H1 (cell line): ENCODE measurements around the gene CRYBB1. TPM values are rescaled to one million over a fixed set of nuclear protein-coding genes. Genes with fewer than 3 reads are reported as not detected.

Experiments
- CTCF ChIA-PET: fragments of 300-600 bp; sonication (Branson Sonifier 250); formaldehyde crosslinking; loops from one replicate; lab custom pipeline; 2021; ENCODE audit not compliant: partially characterized antibody; lab: Charles Lee
- POLR2A ChIA-PET: fragments of 300-600 bp; sonication (Branson Sonifier 250); formaldehyde crosslinking; loops from one replicate; lab custom pipeline; 2021; ENCODE audit warnings: inconsistent platforms; ENCODE audit not compliant: partially characterized antibody; lab: Charles Lee
- DNase-seq, 2 experiments: peaks; one replicate each; pipeline versions ENCODE4 v3.0.0 to v3.0.0-alpha.2; 2010 to 2022; ENCODE audit warnings: low spot score in 2 of 2, low read depth in 1 of 2, mixed read lengths in 1 of 2
- FAIRE-seq: peaks from 2 replicates; lab custom pipeline; 2011; peaks lifted over from hg19 to GRCh38; lab: Jason Lieb, UNC
- H2AFZ ChIP-seq: 2 replicates; pipeline ENCODE4 v1.8.1; 2012; ENCODE audit warnings: low read length, inconsistent platforms
- H2AK5ac ChIP-seq: 2 replicates; pipeline ENCODE4 v1.6.1; 2013; ENCODE audit warnings: low read depth, low read length
- H2BK120ac ChIP-seq: replicated peaks from 2 replicates; pipeline ENCODE3; 2013; ENCODE audit warnings: low read depth, low read length, inconsistent platforms
- H2BK12ac ChIP-seq: 2 replicates; pipeline ENCODE4 v1.6.1; 2013; ENCODE audit warnings: low read depth, low read length
- H2BK15ac ChIP-seq: 2 replicates; pipeline ENCODE4 v1.6.1; 2013; ENCODE audit warnings: low read length
- H2BK20ac ChIP-seq: 2 replicates; pipeline ENCODE4 v1.6.1; 2013; ENCODE audit warnings: low read length
- H2BK5ac ChIP-seq: 2 replicates; pipeline ENCODE4 v1.6.1; 2013; ENCODE audit warnings: low read depth, low read length
- H3K14ac ChIP-seq: 2 replicates; pipeline ENCODE4 v1.6.1; 2013; ENCODE audit warnings: inconsistent platforms; ENCODE audit not compliant: insufficient read length
- H3K18ac ChIP-seq: 2 replicates; pipeline ENCODE4 v1.6.1; 2013; ENCODE audit warnings: low read length; ENCODE audit errors: extremely low read depth
- H3K23ac ChIP-seq: 2 replicates; pipeline ENCODE4 v1.6.1; 2013; ENCODE audit warnings: inconsistent platforms; ENCODE audit not compliant: insufficient read length
- H3K23me2 ChIP-seq: 2 replicates; pipeline ENCODE4 v1.6.1; 2013; ENCODE audit warnings: low read depth, low read length
- H3K27ac ChIP-seq: 2 replicates; pipeline ENCODE4 v1.6.1; 2011; ENCODE audit warnings: low read depth, low read length, inconsistent platforms
- H3K27me3 ChIP-seq, 4 experiments: replicated peaks in 1 of 4; 1 replicate in 1 of 4; 2 replicates in 3 of 4; pipeline versions ENCODE4 v1.6.1 to v1.8.1; 2011 to 2013; ENCODE audit warnings: low read length in 3 of 4, mild to moderate bottlenecking in 3 of 4, inconsistent platforms in 2 of 4, mixed read lengths in 2 of 4, moderate library complexity in 1 of 4; ENCODE audit not compliant: control insufficient read depth in 3 of 4, insufficient read depth in 3 of 4; ENCODE audit errors: extremely low read depth in 1 of 4
- H3K36me3 ChIP-seq, 4 experiments: 2 replicates each; pipeline versions ENCODE4 v1.6.1 to v1.8.1; 2011 to 2013; ENCODE audit warnings: mild to moderate bottlenecking in 4 of 4, low read length in 3 of 4, moderate library complexity in 2 of 4, control low read depth in 1 of 4, inconsistent platforms in 1 of 4; ENCODE audit not compliant: insufficient read depth in 4 of 4, control insufficient read depth in 2 of 4
- H3K4ac ChIP-seq: replicated peaks from 2 replicates; pipeline ENCODE3; 2013; ENCODE audit warnings: low read length, low read depth, mixed read lengths, inconsistent platforms; ENCODE audit not compliant: insufficient read length
- H3K4me1 ChIP-seq, 4 experiments: replicated peaks in 1 of 4; 1 replicate in 1 of 4; 2 replicates in 3 of 4; pipeline versions ENCODE4 v1.6.1 to v1.8.1; 2011 to 2013; ENCODE audit warnings: low read length in 3 of 4, inconsistent platforms in 2 of 4, mixed read lengths in 1 of 4; ENCODE audit not compliant: insufficient read depth in 4 of 4, control insufficient read depth in 3 of 4
- H3K4me2 ChIP-seq, 2 experiments: 2 replicates each; pipeline versions ENCODE4 v1.6.1 to v1.8.1; 2011 to 2013; ENCODE audit warnings: low read depth in 2 of 2, low read length in 2 of 2, control low read depth in 1 of 2, inconsistent platforms in 1 of 2, mild to moderate bottlenecking in 1 of 2; ENCODE audit not compliant: insufficient read depth in 1 of 2
- H3K4me3 ChIP-seq, 4 experiments: fragments of 200-600, 300-600 bp in 1 of 4; sonication (generic), shearing (Covaris generic), sonication (Bioruptor Twin) in 1 of 4; 2 replicates each; pipeline versions ENCODE4 v1.5.1 to v1.8.1; 2011 to 2016; ENCODE audit warnings: low read length in 4 of 4, low read depth in 3 of 4, control low read depth in 2 of 4, inconsistent platforms in 2 of 4, mild to moderate bottlenecking in 2 of 4, mixed read lengths in 1 of 4, moderate library complexity in 1 of 4; ENCODE audit not compliant: insufficient read depth in 2 of 4; ENCODE audit errors: extremely low read depth in 1 of 4
- H3K56ac ChIP-seq: replicated peaks from 2 replicates; pipeline ENCODE3; 2013; ENCODE audit warnings: low read depth, mild to moderate bottlenecking, mixed read lengths, low read length, inconsistent platforms; ENCODE audit not compliant: insufficient read length
- H3K79me1 ChIP-seq: 2 replicates; pipeline ENCODE4 v1.6.1; 2013; ENCODE audit warnings: low read depth, low read length, control low read depth
- H3K79me2 ChIP-seq, 2 experiments: 2 replicates each; pipeline versions ENCODE4 v1.6.1 to v1.8.1; 2012 to 2013; ENCODE audit warnings: low read length in 2 of 2, mild to moderate bottlenecking in 2 of 2, inconsistent platforms in 1 of 2; ENCODE audit not compliant: insufficient read depth in 2 of 2, control insufficient read depth in 1 of 2
- H3K9ac ChIP-seq, 4 experiments: replicated peaks in 1 of 4; 1 replicate in 1 of 4; 2 replicates in 3 of 4; pipeline versions ENCODE4 v1.6.1 to v1.8.1; 2011 to 2013; ENCODE audit warnings: low read depth in 3 of 4, low read length in 3 of 4, control low read depth in 2 of 4, mild to moderate bottlenecking in 2 of 4, moderate library complexity in 2 of 4, inconsistent platforms in 1 of 4; ENCODE audit errors: extremely low read depth in 1 of 4
- H3K9me3 ChIP-seq, 2 experiments: 2 replicates each; pipeline versions ENCODE4 v1.6.1 to v1.8.1; 2012 to 2013; ENCODE audit warnings: mild to moderate bottlenecking in 2 of 2, moderate library complexity in 2 of 2, control low read depth in 1 of 2, inconsistent platforms in 1 of 2, low read depth in 1 of 2, low read length in 1 of 2, mixed read lengths in 1 of 2; ENCODE audit not compliant: insufficient read depth in 2 of 2
- H4K20me1 ChIP-seq, 2 experiments: replicated peaks in 1 of 2; 2 replicates each; pipeline versions ENCODE3 to v1.8.1; 2011 to 2013; ENCODE audit warnings: inconsistent platforms in 2 of 2, low read length in 2 of 2, mild to moderate bottlenecking in 1 of 2; ENCODE audit not compliant: insufficient read depth in 2 of 2, control insufficient read depth in 1 of 2
- H4K5ac ChIP-seq: 2 replicates; pipeline ENCODE4 v1.6.1; 2013; ENCODE audit warnings: low read length, low read depth, mixed read lengths, inconsistent platforms; ENCODE audit not compliant: insufficient read length
- H4K8ac ChIP-seq: 2 replicates; pipeline ENCODE4 v1.8.0; 2013; ENCODE audit warnings: mild to moderate bottlenecking, moderate library complexity, low read length, inconsistent platforms; ENCODE audit not compliant: insufficient read depth; ENCODE audit errors: extremely low read depth
- H4K91ac ChIP-seq: replicated peaks from 2 replicates; pipeline ENCODE3; 2013; ENCODE audit warnings: low read length, mixed read lengths, inconsistent platforms; ENCODE audit not compliant: insufficient read length
- CBX5 ChIP-seq: fragments of 300-800, 300-1000 bp; sonication (generic); IDR thresholded peaks from 2 replicates; pipeline ENCODE4 v1.7.1; 2016; ENCODE audit warnings: antibody characterized with exemption, low read length, low read depth
- WGBS, 2 experiments: shearing (Covaris generic) in 1 of 2; methylation state at CpG; one replicate each; pipeline versions ENCODE4 v1.1.6 to v1.1.7; 2013 to 2015; ENCODE audit warnings: low lambda C conversion rate in 2 of 2, mixed read lengths in 2 of 2, inconsistent platforms in 1 of 2, low coverage in 1 of 2, missing lambda C conversion rate in 1 of 2; ENCODE audit not compliant: insufficient replicate concordance in 2 of 2, insufficient coverage in 1 of 2, insufficient read length in 1 of 2; ENCODE audit errors: extremely low coverage in 1 of 2, missing lambda C conversion rate in 1 of 2; 5-methylcytosine and 5-hydroxymethylcytosine counted together
- polyA plus RNA-seq, 7 experiments: library from polyadenylated mRNA; depleted of rRNA in 3 of 7; stranded (reverse) in 5 of 7; unstranded in 2 of 7; fragments of >200 nt in 5 of 7; fragments of 200-250 nt in 2 of 7; gene quantifications; 1 replicate in 5 of 7; 2 replicates in 1 of 7; 4 replicates in 1 of 7; pipeline versions ENCODE4 v1.2.1 to v1.2.3, GENCODE V29; 2011 to 2013; ENCODE audit warnings: missing spikeins in 2 of 7, mixed read lengths in 2 of 7
- total RNA-seq: library from RNA; stranded (reverse); fragmentation: NEBNext Ultra II Directional; extraction: Animal tissue kit (Norgen Biotek cat#: 25700); gene quantifications from 2 replicates; pipeline ENCODE4 v1.2.1, GENCODE V29; 2021

CRYBB1 gene
- total and polyA plus RNA-seq, 2 of the 8 experiments (the other 6 are each of a cell fraction or from before 2014, with no cell fraction given), result 1.7 to 6.0 TPM

GRCh38 chr22:26623984-26624383 lies 6.2 kb upstream of the CRYBB1 start:
- Histone ChIP-seq H2BK12ac (no peak overlapping the region), H2BK120ac (no peak overlapping the region), H3K27ac (no peak overlapping the region), H3K56ac (no peak overlapping the region), H3K23me2 (no peaks in the 10 kb centered on the region), H3K4ac (no peak overlapping the region), H3K79me1 (no peaks in the 10 kb centered on the region), H3K4me2 (no peak overlapping the region), H2AK5ac (no peak overlapping the region), H3K18ac (no peak overlapping the region), H4K91ac (no peak overlapping the region), H4K20me1 (no peaks in the 10 kb centered on the region), H3K9ac (no peak overlapping the region), H3K36me3 (no peaks in the 10 kb centered on the region), H3K23ac (no peak overlapping the region), H4K8ac (no peak overlapping the region), H3K14ac (no peak overlapping the region), H2AFZ (no peak overlapping the region), H2BK5ac (no peak overlapping the region), H2BK20ac (no peak overlapping the region), H3K79me2 (no peaks in the 10 kb centered on the region), H4K5ac (no peak overlapping the region), H2BK15ac (no peak overlapping the region), H3K9me3 (peaks cover 0 to 3% of the 10 kb centered on the region in 2 experiments; a peak in 1 of 4 replicates), H3K27me3 (no peaks in the 10 kb centered on the region; a peak in 1 of 7 replicates), H3K4me1 (peaks cover 0 to 3% (median 0%) of the 10 kb centered on the region in 4 experiments; a peak in 2 of 7 replicates), H3K4me3 (no peak overlapping the region)
- ChIA-PET POLR2A (interaction anchor here (0.9 to 1.1 kb wide), 3 partner anchors 10 to 61 kb away, joined by 3 to 4 read pairs (median 3); no protein-coding TSS in a partner anchor), CTCF (interaction anchor here (0.5 to 1.5 kb wide), 7 partner anchors 9 to 108 kb away, joined by 4 to 14 read pairs (median 4); no protein-coding TSS in a partner anchor)
- WGBS, 2 experiments, result 100% methylated on average over 1 of the region's 1 CpG; no CpG with 5 or more reads in 1 of the 2 experiments
- FAIRE-seq, result no peak
- no peak for DNase-seq
- TF ChIP-seq CBX5, result no peak
